ENCODE results near the gene TECTA.

GRCh38 chr11:121207485-121208115, 106.6 kb downstream of the TECTA start:
- TF ChIP-seq EZH2 (IDR thresholded peaks at IDR 0.05; ENCODE audit: borderline replicate concordance, low read depth, low read length, severe bottlenecking) (no peak), CTCF (IDR thresholded peaks at IDR 0.05; ENCODE audit: borderline replicate concordance, extremely low read depth, low read length, poor library complexity, severe bottlenecking) (no peak)
